Raji (cell line): ENCODE measurements around the gene BID.

Source experiments
- POLR2A ChIP-seq: IDR thresholded peaks from 2 replicates; pipeline ENCODE4 v1.6.1; 2011; ENCODE audit warnings: low read depth, low read length, control low read depth; ENCODE audit not compliant: insufficient read depth

The BID gene

DNA sequence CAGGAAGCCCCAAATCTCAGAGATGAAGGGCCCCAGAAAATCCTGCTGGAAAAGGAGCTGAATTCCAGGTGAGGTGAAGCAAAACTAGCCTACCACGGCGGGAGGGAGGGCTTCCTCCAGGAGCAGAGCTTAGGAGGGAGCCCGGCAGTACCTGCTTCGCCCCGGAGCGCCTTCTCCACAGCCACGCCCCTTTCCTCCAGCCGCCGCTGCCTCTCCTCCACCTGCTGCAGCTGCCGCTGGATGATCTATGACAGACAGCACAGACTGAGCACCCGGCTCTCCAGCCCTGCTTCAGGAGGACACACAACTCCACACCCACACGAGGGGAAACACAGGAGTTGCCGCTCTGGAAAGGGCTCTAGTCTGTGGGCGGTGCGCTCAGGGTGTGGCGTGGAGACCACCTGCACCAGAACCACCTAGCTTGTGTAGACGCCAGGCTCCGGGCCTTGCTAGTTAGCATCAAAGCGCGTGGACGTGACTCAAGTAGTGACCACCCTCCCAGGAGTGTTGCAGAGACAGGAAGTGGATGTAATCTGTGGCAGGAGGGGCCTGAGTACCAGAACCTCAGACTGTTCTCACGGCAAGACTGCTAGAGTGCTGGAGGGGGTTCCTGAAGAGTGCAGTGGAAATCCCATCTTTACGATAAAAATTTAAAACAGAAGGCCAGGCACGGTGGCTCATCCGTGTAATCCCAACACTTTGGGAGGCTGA, 34.6 kb upstream of the BID start:
- TF ChIP-seq POLR2A, result no peak

DNA sequence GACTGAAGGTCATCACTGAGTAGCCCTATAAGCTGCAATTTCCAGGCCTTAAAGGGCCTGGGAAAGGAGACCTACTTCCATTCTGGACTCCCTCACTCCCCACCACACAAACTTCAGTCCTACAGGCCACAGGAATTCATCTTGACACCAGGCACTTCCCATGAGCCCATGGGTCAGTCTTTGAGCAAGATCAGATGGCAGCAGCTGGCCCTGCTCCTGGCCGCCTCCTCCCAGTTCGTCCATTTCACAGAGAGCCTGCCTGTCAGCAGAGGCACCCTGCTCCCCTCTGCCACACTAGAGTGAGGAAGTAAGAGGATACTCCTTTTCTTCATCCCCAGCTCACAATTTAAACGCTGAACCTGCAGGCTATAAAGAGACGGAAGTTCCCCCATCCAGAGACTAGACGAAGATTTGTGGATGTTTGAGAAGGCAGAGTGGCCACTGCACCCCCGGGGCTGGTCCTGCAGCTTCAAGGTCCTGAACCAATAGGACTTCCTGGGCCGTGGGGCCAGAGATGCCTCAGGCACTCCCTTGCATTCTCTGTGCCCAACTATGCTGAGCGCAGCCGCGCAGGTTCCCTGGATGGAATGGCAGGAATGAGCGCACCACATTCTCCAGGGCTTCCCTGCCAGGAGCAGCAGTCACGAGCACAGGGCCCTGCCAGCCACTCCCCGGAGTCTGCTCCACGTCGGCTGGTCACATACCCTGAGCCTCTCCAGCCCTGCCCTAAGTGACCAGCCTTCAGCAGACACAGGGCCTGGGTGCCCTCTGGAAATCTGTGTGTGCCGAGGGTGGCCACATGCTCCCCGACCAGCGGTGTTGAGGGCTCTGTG, 33.5 kb upstream of the BID start:
- no peak for TF ChIP-seq POLR2A

DNA sequence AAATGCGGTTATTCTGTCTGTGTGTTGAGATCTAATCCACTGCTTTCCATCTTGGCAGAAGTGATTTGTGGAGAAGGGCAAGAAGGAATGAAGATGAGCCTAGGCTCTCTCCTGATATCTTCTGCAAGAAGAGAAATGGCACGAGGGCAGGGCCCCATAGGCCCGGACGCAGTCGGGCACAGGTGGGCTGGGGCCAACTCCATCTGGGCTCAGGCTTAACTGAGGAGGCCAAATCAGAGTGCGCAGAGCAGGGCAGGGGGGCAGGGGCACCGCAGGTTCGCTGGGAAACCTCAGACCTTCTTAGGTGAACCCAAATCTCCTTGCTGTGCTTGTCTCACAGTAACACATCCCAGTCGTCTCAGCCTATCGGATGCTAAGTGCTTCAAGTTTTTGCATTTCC, 32.8 kb upstream of the BID start:
- TF ChIP-seq POLR2A, result no peak

DNA sequence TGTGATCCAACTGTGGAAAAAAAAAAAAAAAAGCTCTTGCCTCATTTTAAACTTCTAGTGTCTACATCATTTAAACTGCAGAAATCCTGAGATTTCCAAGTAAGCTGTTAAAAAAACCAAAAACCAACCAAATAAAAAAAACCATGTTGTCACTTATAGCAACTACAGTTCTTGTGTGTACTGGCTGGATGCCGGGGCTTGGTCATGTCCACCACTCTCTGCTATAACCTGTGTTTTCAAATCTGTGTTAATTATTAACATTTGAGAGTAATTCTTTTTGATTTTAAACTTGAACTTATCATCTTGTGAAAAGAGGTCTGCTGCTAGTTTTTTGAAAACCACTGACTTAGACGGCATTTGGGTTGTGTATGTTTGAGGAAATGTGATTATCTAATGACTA, 32.2 kb upstream of the BID start:
- no peak for TF ChIP-seq POLR2A

DNA sequence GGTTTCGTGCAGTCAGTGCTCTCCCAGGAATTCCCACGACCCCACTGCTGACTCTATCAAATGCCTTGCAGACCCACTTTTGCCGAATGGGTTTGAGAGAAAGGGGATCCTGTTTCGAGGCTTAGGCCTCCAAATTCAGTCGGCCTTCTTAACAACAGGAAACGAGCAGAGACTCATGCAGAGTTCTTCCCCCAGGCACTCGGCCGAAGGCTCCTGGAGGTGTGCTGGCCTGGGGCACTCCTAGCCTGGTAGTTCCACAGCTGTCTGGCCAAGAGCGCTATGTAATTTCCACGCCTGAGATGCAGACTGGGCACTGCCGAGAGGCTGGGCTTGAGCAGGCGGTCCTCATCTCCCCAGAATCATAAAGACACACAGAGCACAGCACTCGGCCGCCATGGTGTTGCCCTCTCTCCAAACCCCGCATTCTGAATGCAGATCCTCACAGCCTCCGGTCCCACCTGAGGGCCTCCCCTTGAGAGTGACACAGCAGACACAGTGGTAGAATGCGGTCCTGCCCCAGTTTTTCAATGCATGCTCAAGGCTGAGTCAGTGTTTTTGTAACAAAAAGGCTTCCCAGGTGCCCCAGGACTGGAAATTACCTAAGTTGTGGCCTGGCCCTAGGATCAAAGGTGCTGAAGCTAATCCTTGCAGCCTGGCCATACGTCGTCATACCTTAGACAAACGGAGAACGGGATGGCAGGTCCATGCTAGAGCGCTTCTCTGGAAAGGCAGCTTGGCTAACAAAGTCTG, 30.2 kb upstream of the BID start:
- no peak for TF ChIP-seq POLR2A

DNA sequence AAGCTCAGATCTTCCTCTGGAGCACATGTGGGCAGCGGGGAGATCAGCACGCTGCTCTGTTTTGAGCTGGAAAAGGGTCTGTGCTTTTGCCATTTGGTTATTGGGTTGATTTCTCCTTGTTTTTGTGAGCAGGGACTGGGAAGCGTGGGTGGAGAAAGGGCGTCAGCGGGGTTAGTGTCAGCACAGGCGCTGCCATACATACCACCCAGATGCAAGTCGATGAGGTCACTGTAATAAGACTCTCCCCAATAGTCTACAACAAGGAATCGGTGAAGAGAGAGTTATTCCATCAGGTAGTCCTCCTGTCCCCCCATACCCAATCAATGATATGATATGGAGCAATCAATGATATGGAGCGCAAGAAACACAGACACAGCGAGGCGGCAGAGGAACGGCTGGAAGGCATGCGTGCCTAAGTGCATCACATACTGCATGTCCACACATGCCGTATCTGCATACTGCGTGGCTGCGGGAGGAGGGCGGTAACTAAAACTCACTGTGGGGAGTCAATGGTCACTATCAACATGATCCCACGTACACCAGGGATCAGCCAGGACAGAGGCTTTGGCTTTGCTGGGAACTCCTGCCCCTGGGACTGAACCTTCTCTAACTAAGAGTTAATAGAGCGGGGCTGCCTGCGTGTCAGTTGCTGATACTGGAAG, 29.5 kb upstream of the BID start:
- no peak for TF ChIP-seq POLR2A

DNA sequence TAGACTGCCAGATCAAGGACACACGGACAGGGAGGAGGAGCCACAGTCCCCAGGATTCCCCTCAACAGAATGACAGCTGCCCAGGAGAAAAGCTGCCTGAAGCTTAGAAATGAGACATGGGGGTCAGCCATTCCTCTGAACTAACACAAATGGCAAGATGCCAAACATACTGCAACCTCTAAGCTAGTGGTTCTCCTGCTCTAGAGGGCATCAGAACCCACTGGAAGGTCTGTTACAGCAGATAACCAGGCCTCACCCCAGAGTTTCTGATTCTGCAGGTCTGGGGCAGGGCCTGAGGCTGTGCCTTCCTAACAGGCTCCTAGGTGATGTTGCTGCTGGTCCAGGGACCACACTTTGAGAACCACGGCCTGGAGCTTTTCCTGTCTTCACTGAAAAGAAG, 28.6 kb upstream of the BID start:
- TF ChIP-seq POLR2A, result no peak

DNA sequence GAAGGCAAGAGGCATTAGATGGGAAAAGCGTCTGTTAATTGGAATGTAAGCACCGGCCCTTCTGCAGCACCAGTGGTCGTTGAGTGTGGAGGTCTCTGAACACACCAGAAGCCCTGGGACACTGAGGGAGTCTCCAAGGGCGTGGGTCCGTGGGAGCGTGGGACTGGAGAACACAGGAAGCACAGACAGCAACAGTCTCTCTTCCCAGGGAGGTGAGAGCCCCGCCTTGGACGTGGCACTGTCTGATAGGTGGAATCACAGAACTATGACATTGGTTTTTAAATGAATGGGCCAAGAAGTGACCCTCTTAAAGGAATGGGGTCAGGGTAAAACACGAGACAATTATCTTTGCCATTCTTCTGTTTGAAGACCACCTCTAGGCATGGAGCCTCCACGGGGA, 28.1 kb upstream of the BID start:
- no peak for TF ChIP-seq POLR2A

DNA sequence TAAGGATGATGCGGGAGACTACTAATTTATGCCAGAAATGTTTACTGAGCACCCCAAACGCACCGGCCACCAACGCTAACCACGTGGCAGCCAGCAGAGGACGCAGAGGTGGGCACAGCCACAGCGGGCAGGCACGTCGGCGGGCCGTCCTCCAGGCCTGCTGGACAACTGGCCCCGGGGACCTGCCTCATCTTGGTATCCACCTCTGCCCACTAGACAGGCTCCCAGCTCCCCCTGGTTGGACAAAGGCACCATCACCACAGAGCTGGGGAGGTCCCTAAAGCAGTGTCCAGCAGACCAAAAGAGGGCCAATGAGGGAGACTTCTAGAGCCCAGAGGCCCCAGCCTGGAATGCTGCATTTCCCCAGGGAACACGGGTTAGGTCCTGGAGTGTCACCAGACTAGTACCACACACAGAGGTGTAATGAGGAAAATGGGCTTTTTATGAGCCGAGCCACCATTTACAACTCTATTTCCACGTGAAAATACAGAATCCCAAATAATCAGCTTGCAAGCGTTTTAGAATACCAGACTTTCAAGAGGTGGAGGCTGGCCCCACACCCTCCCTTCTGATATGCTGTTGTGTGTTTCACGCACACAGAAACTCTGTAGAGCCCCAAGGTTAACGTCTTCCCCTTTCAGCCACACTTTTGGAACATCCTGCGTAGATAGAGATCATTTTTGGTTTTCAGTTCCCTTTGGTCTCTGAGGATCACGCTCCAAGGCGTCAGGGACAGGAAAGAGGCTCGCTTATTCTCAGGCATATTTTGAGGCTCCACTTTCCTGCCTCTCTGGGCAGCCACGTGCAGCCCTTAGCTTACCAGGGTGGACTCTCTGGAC, 23.7 kb upstream of the BID start:
- TF ChIP-seq POLR2A, result no peak

DNA sequence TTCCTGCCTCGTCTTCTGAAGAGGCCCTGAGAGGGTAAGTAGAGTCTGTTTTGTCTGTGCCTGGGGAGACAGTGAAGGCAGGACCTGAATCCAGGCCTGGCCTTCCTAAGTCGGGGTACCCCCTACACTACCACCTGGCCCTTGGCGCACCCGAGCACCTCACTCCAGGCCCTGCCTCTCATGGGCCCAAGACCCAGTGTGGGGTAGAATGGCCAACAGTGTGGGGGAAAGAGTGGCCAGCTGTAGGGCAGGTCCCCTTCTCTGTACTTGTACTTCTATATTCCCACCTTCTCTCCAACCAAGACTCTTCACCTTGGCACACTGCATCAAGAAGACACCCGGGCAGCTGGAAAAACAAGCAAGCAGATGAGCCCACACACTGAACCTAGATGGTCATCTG, 22.4 kb upstream of the BID start:
- TF ChIP-seq POLR2A, result no peak

DNA sequence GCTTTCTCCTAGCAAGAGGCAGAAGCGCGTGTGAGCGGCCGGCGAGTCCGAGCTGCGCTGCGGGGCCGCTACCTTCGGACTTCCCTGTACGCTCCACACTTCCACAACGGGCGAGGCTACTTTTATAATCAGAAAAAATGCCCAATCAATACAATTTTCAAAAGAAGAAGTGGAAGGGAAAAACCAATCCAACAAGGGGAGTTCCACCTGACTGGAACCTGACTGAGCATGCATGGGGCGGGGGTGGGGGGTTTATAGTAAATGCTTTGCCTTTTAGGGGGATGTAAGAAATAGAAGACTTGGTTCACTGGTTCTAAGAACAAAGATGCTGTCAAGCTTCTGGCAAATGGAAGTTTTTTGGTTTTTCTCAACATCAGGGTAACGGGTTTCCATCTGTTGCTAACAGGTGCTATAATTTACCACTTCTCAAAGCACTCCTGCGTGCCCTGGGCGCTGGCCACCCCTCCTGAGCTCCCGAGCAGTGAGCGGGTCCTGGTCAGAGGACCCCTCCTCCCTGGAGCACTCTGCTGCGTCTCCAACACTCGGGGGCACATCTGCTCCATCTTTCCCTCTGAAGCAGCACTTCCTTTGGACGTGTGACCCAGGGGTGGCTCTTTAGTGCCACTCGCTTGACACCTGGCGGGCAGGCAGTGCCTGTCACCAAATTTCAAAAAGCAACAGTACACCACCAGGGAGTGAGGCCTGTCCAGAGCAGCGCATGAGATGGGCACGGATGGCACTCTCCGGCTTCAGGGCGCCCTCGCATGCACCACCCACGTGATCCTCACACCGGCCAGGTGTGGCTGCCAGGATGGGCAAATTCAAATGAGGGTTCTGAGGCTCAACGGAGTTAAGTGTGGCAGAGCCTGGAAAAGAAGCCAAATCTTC, 21.6 kb upstream of the BID start:
- no peak for TF ChIP-seq POLR2A

DNA sequence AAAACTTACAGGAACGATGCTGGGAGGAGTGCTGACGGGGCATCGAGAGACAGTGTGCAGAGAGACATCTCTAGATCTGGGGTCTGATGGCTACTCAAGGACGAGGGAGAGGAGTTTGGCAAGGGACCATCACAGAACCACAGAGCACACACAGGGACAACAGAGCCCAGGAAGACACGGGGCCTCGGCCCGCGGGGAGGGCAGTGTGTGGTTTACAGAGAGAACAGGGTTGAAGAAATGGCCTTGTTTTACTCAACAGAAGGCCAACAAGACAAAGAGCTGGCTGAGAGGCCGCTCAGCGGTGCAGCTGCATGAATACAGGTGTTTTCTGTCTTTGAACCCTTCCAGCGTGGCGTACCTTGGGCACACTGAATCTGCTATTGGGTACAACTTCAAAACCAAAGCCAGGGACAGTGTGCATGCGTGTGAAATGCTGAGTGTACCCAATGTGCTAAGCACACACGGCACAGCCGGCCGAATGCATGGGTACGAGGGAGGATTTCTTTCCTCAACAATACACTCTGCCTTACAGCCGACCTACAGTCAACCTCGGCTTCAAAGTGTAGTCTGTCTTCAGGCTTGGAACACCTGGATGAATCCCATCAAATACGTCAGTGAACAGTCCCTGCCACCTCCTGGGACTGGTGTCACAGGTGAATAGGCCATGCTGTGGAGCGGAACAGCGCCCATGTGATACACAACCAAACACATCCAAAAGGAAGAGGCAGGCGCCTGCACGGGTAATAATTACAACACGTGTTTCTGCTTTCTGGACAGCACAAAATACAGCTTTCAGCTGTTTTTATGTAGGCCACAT, 20.7 kb upstream of the BID start:
- TF ChIP-seq POLR2A, result no peak
